Measurements from ENCODE around the gene VPS13A. TPM values are rescaled to one million over a fixed set of nuclear protein-coding genes. Genes with fewer than 3 reads are reported as not detected.
"Not testable (repeated sequence)": the region's sequence is repeated elsewhere in the genome, so short reads cannot be mapped to it uniquely, and the experiment has no call there.

VPS13A gene
- total RNA-seq, 4 donors from 2014 or later = 22.5 to 58.9 (median 39.0) TPM

- no peak overlapping the region for H3K27ac ChIP-seq
- H3K27me3 ChIP-seq = no peaks in the 10 kb centered on the region
- no peak for TF ChIP-seq POLR2A (IDR thresholded peaks at IDR 0.05)
- no peak for TF ChIP-seq CTCF (IDR thresholded peaks at IDR 0.05)
- H3K4me3 ChIP-seq = no peak overlapping the region
- H3K9me3 ChIP-seq = no peaks in the 10 kb centered on the region
- intact Hi-C loops (cut with DNase I; ENCODE audit: low total_unique reads) = no loop called here
- no peaks in the 10 kb centered on the region for H3K36me3 ChIP-seq
- no peak for DNase-seq
- H3K4me1 ChIP-seq = no peaks in the 10 kb centered on the region
These were observed 222.6 kb downstream of the VPS13A start for GRCh38 chr9:77399964-77400363.

GRCh38 chr9:77402286-77402685 lies 225.0 kb downstream of the VPS13A start:
- no peak overlapping the region for H3K4me3 ChIP-seq
- no peaks in the 10 kb centered on the region for H3K4me1 ChIP-seq
- DNase-seq = no peak
- peaks cover 0 to under 1% of the 10 kb centered on the region in 2 donors for H3K36me3 ChIP-seq
- intact Hi-C loops (cut with DNase I; ENCODE audit: low total_unique reads) = no loop called here
- no peak overlapping the region for H3K27ac ChIP-seq
- no peaks in the 10 kb centered on the region for H3K27me3 ChIP-seq
- H3K9me3 ChIP-seq = no peaks in the 10 kb centered on the region
- no peak for TF ChIP-seq POLR2A (IDR thresholded peaks at IDR 0.05)
- TF ChIP-seq CTCF (IDR thresholded peaks at IDR 0.05) = no peak

GRCh38 chr9:77403239-77403638 lies 225.9 kb downstream of the VPS13A start:
- Histone ChIP-seq H3K27ac (no peak overlapping the region), H3K36me3 (peaks cover 0 to 3% of the 10 kb centered on the region in 2 donors), H3K4me3 (no peak overlapping the region), H3K4me1 (no peaks in the 10 kb centered on the region), H3K27me3 (no peaks in the 10 kb centered on the region), H3K9me3 (no peaks in the 10 kb centered on the region)
- TF ChIP-seq CTCF (IDR thresholded peaks at IDR 0.05) (no peak), POLR2A (IDR thresholded peaks at IDR 0.05) (no peak)
- intact Hi-C loops (cut with DNase I; ENCODE audit: low total_unique reads) = no loop called here
- DNase-seq = no peak

GRCh38 chr9:77408521-77408920 lies 231.2 kb downstream of the VPS13A start:
- H3K36me3 ChIP-seq = not testable (repeated sequence)

GRCh38 chr9:77417566-77417965 lies 240.2 kb downstream of the VPS13A start:
- Histone ChIP-seq H3K27ac (no peak overlapping the region), H3K9me3 (no peaks in the 10 kb centered on the region), H3K36me3 (no peaks in the 10 kb centered on the region), H3K27me3 (no peaks in the 10 kb centered on the region), H3K4me1 (no peaks in the 10 kb centered on the region), H3K4me3 (no peak overlapping the region)
- TF ChIP-seq POLR2A (IDR thresholded peaks at IDR 0.05) = no peak
- no peak for TF ChIP-seq CTCF (IDR thresholded peaks at IDR 0.05)
- intact Hi-C loops (cut with DNase I; ENCODE audit: low total_unique reads) = no loop called here
- DNase-seq = no peak

More at GRCh38 chr9:77408521-77408920, 231.2 kb downstream of the VPS13A start:
- DNase-seq; H3K4me1 ChIP-seq; H3K27me3 ChIP-seq; H3K4me3 ChIP-seq; H3K27ac ChIP-seq; intact Hi-C loops (cut with DNase I; ENCODE audit: low total_unique reads); H3K9me3 ChIP-seq: not testable (repeated sequence)

- no peak overlapping the region for H3K4me3 ChIP-seq
- TF ChIP-seq POLR2A (IDR thresholded peaks at IDR 0.05) = no peak
- no peak for TF ChIP-seq CTCF (IDR thresholded peaks at IDR 0.05)
- no peaks in the 10 kb centered on the region for H3K27me3 ChIP-seq
- no peaks in the 10 kb centered on the region for H3K9me3 ChIP-seq
- H3K27ac ChIP-seq = no peak overlapping the region
- H3K36me3 ChIP-seq = no peaks in the 10 kb centered on the region
- H3K4me1 ChIP-seq = no peaks in the 10 kb centered on the region
- intact Hi-C loops (cut with DNase I; ENCODE audit: low total_unique reads) = no loop called here
- no peak for DNase-seq
These were observed 240.9 kb downstream of the VPS13A start for GRCh38 chr9:77418226-77418625.

Measured in uterus (tissue), 4 donors.